BE2C (cell line): ENCODE measurements around the gene OVCA2.

Experiments used
- DNase-seq: peaks from one replicate; pipeline ENCODE4 v3.0.0-alpha.2; 2020
- H3K27me3 ChIP-seq: fragments of 250-450 bp; sonication (Bioruptor Pico); 2 replicates; pipeline ENCODE4 v1.5.1; 2020; ENCODE audit warnings: mild to moderate bottlenecking
- H3K36me3 ChIP-seq: fragments of 250-450 bp; sonication (Bioruptor Pico); 2 replicates; pipeline ENCODE4 v1.5.1; 2020; ENCODE audit warnings: mild to moderate bottlenecking
- H3K4me1 ChIP-seq: fragments of 250-450 bp; sonication (Bioruptor Pico); 2 replicates; pipeline ENCODE4 v1.5.1; 2020
- H3K4me3 ChIP-seq: 2 replicates; pipeline ENCODE4 v1.5.1; 2011; ENCODE audit warnings: low read depth, low read length
- H3K9me3 ChIP-seq: fragments of 250-450 bp; sonication (Bioruptor Pico); 2 replicates; pipeline ENCODE4 v1.5.1; 2020
- TF ChIP-seq, protein P1 (sequence below): IDR thresholded peaks from 2 replicates; pipeline ENCODE4 v1.5.1; 2012; ENCODE audit warnings: mild to moderate bottlenecking, low read depth, low read length

Gene OVCA2

DNA sequence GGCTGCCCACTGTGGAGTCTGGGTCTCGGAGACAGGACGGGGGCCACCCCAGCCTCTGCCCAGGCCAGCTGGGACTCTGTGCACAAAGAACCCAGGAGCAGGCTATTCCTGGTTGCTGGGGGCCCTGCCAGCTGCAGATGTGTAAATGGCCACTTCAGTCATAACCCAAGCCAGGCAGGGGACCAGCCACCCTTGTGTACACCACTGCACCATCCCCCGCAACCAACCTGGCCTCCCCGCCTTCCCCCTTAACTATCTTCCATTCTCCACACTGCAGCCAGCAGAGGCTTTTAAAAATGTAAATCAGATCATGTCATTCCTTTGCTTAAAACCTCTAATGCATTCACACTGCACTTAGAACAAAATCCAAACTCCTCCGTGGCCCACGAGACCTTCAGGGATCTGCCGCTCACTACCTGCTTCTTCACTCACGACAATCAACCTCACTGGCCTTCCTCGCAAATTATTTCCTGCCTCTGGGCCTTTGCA lies 45.0 kb upstream of the OVCA2 start:
- H3K36me3 ChIP-seq = no peaks in the 10 kb centered on the region
- DNase-seq = peak; percentile 40
- H3K9me3 ChIP-seq = no peaks in the 10 kb centered on the region
- H3K27me3 ChIP-seq = no peaks in the 10 kb centered on the region
- H3K4me1 ChIP-seq = no peaks in the 10 kb centered on the region; the same call in 1 of the 2 replicates
- TF ChIP-seq, protein P1, sequence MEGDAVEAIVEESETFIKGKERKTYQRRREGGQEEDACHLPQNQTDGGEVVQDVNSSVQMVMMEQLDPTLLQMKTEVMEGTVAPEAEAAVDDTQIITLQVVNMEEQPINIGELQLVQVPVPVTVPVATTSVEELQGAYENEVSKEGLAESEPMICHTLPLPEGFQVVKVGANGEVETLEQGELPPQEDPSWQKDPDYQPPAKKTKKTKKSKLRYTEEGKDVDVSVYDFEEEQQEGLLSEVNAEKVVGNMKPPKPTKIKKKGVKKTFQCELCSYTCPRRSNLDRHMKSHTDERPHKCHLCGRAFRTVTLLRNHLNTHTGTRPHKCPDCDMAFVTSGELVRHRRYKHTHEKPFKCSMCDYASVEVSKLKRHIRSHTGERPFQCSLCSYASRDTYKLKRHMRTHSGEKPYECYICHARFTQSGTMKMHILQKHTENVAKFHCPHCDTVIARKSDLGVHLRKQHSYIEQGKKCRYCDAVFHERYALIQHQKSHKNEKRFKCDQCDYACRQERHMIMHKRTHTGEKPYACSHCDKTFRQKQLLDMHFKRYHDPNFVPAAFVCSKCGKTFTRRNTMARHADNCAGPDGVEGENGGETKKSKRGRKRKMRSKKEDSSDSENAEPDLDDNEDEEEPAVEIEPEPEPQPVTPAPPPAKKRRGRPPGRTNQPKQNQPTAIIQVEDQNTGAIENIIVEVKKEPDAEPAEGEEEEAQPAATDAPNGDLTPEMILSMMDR = no peak
- no peak overlapping the region for H3K4me3 ChIP-seq

DNA sequence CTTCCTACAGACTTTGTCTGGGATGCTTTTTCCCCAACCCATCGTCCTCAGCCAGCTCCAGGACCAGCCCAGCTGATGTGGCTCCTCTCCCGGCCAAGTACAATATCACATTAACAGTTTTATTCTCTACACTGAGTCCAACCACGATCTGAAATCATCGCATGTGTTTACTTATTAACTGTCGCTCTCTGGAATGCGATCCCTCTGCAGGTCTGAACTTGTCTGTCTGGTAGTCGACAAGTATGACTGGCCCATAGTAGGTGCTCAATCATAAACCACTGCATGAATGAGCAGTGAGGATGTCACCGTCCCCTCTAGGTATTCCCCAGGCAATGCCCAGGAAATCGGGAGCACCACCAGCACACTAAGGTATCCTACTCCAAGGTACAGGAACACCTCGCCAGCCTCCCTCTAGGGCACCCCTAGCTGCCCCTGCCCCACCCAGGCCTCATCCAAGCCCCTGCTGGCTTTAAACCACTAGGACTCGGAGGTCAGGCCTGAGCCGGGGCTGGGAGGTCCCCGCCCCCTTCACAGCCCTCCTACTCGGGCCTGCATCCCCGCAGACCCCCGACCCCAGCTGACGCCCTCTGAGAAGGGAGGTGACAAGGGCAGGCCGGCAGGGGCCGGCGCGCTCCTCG lies 44.4 kb upstream of the OVCA2 start:
- Histone ChIP-seq H3K4me3 (no peak overlapping the region), H3K4me1 (no peaks in the 10 kb centered on the region; the same call in 1 of the 2 replicates)
- DNase-seq = no peak

DNA sequence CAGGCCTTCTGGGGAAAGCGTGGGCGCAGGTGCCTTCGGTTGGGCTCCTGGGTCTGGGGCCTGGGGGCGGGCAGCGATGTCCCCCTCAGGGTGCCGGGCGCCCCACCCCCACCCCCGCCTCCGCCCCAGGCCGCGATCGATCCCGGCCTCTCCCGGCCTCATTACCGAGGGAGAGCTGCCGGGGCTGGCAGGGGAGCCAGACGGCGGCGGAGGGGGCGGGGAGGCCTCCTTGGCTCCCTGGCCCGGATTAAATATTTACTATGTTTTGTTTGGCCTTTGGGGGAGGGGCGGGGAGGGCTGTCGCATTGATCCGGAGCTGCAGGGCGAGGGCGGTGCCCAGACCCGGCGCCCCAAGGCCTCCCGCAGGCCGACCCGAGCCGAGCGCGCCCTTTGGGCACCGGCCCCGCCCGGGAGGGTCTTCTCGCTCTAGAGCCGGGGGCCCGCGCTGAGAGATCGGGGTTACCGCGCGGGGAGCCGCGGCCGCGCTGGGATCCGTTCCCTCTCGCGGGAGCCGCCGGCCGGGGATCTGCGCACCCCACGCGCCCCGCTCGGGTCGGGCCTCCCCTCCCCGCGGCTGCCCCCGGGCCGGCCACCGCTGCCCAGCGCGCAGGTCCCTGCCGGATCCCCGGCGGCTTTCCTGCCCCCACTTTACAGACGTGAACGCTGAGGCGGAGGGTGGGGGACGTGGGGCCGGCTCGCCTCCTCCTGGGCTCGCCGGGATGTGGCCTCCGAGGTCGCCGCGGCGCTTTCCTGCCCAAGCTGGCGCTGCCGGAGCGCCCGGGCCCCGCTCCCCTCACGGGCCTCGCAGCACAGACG lies 43.7 kb upstream of the OVCA2 start:
- no peaks in the 10 kb centered on the region for H3K27me3 ChIP-seq
- no peaks in the 10 kb centered on the region for H3K36me3 ChIP-seq
- no peak for DNase-seq
- H3K4me1 ChIP-seq = no peaks in the 10 kb centered on the region; the same call in 1 of the 2 replicates
- TF ChIP-seq, protein P1 = no peak
- no peak overlapping the region for H3K4me3 ChIP-seq
- no peaks in the 10 kb centered on the region for H3K9me3 ChIP-seq

More for the DNA sequence above, 44.4 kb upstream of the OVCA2 start:
- Histone ChIP-seq H3K9me3 (no peaks in the 10 kb centered on the region), H3K36me3 (no peaks in the 10 kb centered on the region), H3K27me3 (no peaks in the 10 kb centered on the region)
- TF ChIP-seq, protein P1 = no peak

DNA sequence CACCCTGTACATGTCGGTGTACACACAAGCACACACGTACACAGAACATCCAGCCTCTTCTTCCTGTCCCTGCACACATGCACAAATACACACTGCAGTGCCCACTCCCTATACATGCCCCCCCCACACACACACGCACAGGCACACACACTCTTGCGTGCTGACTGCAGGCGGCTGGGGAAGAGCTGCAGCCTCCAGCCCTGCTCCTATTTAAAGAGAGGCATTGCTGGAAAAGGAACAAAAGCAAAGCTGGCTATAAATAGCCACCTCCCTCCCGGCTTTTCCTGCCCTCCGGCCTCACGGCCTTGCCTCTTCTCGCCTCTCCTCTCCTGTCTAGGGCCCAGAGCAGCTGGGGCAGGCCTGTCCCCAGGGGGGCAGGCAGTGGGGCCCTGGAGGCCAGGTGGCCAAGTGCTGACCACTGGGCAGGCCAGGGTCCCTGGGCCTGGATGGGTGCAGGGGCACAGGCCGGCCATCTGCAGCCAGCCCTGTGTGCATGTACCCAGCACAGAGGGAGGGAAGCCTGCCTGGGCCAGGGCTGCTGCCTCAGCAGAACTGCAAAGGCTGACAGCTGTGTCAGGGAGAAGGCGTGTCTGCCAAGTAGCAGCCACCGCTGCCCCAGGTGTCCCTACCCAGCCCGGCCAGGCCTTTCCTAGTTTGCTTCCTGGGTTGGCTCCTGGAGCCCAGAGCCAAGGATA lies 42.1 kb upstream of the OVCA2 start:
- Histone ChIP-seq H3K4me3 (no peak overlapping the region), H3K27me3 (no peaks in the 10 kb centered on the region), H3K36me3 (no peaks in the 10 kb centered on the region), H3K9me3 (no peaks in the 10 kb centered on the region), H3K4me1 (no peaks in the 10 kb centered on the region; the same call in 1 of the 2 replicates)
- TF ChIP-seq, protein P1 = no peak
- peak; percentile 41 for DNase-seq

DNA sequence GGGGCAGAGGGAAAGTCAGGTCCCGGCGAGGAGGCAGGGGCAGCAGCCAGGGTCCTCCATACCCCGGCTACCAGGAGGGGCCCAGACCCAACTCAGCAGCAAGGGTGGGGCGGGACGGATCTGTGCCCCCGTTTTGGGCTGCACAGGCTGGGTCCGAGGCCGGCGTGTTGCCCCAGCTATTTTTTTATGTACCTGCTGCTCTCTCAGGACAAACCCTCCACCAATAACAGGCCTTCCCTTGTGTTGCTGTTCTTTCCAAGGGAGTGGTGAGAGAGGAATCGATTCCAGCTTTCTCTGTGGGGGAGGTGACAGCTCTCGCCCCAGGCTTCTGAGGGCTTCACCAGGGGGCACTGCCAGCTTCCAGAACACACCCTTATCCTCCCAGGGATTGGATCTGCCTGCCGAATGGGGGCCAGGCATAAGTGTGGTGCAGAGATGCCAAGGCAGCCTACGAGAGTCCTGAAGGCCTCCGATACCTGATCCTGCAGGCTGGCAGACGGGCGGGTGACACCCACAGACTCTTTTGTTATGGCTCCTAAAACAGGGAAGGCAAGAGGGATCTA lies 39.0 kb upstream of the OVCA2 start:
- Histone ChIP-seq H3K9me3 (no peaks in the 10 kb centered on the region), H3K27me3 (no peaks in the 10 kb centered on the region), H3K4me1 (no peaks in the 10 kb centered on the region; the same call in 1 of the 2 replicates), H3K36me3 (no peaks in the 10 kb centered on the region), H3K4me3 (no peak overlapping the region)
- TF ChIP-seq, protein P1 = no peak
- DNase-seq = no peak
